Naive thymus-derived CD4-positive, alpha-beta T cell (primary cell): ENCODE measurements around the gene POLR2F. TPM values are rescaled to one million over a fixed set of nuclear protein-coding genes. Genes with fewer than 3 reads are reported as not detected.
"Not testable (repeated sequence)": the region's sequence is repeated elsewhere in the genome, so short reads cannot be mapped to it uniquely, and the experiment has no call there.

ENCODE experiments used
- ATAC-seq: fragments of 150-1000 bp; cut with Tn5 transposase; 2 replicates; pipeline ENCODE4 v1.10.0; 2021; ENCODE audit warnings: mild to moderate bottlenecking, moderate library complexity
- CTCF ChIA-PET: fragments of 350-600 bp; sonication (Branson Sonifier 250); formaldehyde crosslinking; loops from one replicate; lab custom pipeline; 2021; ENCODE audit warnings: antibody characterized with exemption; lab: Charles Lee
- POLR2A ChIA-PET: fragments of 350-600 bp; sonication (Branson Sonifier 250); formaldehyde crosslinking; loops from one replicate; lab custom pipeline; 2021; ENCODE audit warnings: antibody characterized with exemption, inconsistent platforms; lab: Charles Lee
- DNase-seq, 9 donors: peaks; one replicate each; pipeline versions ENCODE4 v3.0.0 to v3.0.0-alpha.2; 2020 to 2022; ENCODE audit warnings: mixed read lengths in 1 of 9
- H3K27ac ChIP-seq: one replicate; pipeline ENCODE4 v1.7.0; 2013; ENCODE audit warnings: mild to moderate bottlenecking, low read depth, low read length, moderate library complexity
- H3K27me3 ChIP-seq, 2 donors: one replicate each; pipeline ENCODE4 v1.7.0; 2013; ENCODE audit warnings: low read length in 2 of 2, mild to moderate bottlenecking in 2 of 2, moderate library complexity in 2 of 2; ENCODE audit not compliant: control insufficient read depth in 2 of 2, insufficient read depth in 2 of 2
- H3K36me3 ChIP-seq, 3 experiments: 1 replicate in 2 of 3; 2 replicates in 1 of 3; pipeline ENCODE4 v1.7.0; 2013; ENCODE audit warnings: low read length in 3 of 3, mild to moderate bottlenecking in 3 of 3, moderate library complexity in 1 of 3; ENCODE audit not compliant: insufficient read depth in 3 of 3, control insufficient read depth in 2 of 3
- H3K4me1 ChIP-seq, 2 donors: one replicate each; pipeline ENCODE4 v1.7.0; 2013; ENCODE audit warnings: low read length in 2 of 2, mild to moderate bottlenecking in 2 of 2, moderate library complexity in 1 of 2; ENCODE audit not compliant: control insufficient read depth in 2 of 2, insufficient read depth in 2 of 2
- H3K4me3 ChIP-seq: 2 replicates; pipeline ENCODE4 v1.7.0; 2013; ENCODE audit warnings: mild to moderate bottlenecking, low read length
- H3K9me3 ChIP-seq, 3 experiments: 1 replicate in 2 of 3; 2 replicates in 1 of 3; pipeline ENCODE4 v1.7.0; 2013; ENCODE audit warnings: low read length in 3 of 3; ENCODE audit not compliant: control insufficient read depth in 2 of 3
- H3K27ac Mint-ChIP-seq, 9 donors: one replicate each; pipeline ENCODE4 v1.8.0; 2020 to 2022; ENCODE audit warnings: mixed read lengths in 9 of 9, mild to moderate bottlenecking in 8 of 9, moderate library complexity in 5 of 9, inconsistent platforms in 2 of 9
- H3K27me3 Mint-ChIP-seq, 5 donors: one replicate each; pipeline ENCODE4 v1.8.0; 2021 to 2022; ENCODE audit warnings: mixed read lengths in 5 of 5, mild to moderate bottlenecking in 1 of 5
- H3K36me3 Mint-ChIP-seq, 5 donors: one replicate each; pipeline ENCODE4 v1.8.0; 2020 to 2022; ENCODE audit warnings: mixed read lengths in 5 of 5, mild to moderate bottlenecking in 3 of 5, inconsistent platforms in 1 of 5
- H3K4me1 Mint-ChIP-seq, 7 donors: one replicate each; pipeline ENCODE4 v1.8.0; 2020 to 2022; ENCODE audit warnings: mixed read lengths in 7 of 7, mild to moderate bottlenecking in 3 of 7, inconsistent platforms in 1 of 7
- H3K4me3 Mint-ChIP-seq, 10 donors: one replicate each; pipeline ENCODE4 v1.8.0; 2020 to 2022; ENCODE audit warnings: mild to moderate bottlenecking in 10 of 10, mixed read lengths in 10 of 10, moderate library complexity in 6 of 10, inconsistent platforms in 2 of 10
- H3K9me3 Mint-ChIP-seq, 11 donors: one replicate each; pipeline ENCODE4 v1.8.0; 2020 to 2022; ENCODE audit warnings: mixed read lengths in 11 of 11, mild to moderate bottlenecking in 4 of 11, inconsistent platforms in 1 of 11, moderate library complexity in 1 of 11
- intact Hi-C, 2 donors: fragments of 100-400 bp; cut with micrococcal nuclease; formaldehyde crosslinking; loops; one replicate each; pipeline ENCODE4 v1.15.1; 2023
- polyA plus RNA-seq, 2 donors: library from polyadenylated mRNA; unstranded; fragments of 300-500 nt; fragmentation: Illumina TruSeq; gene quantifications; one replicate each; pipeline ENCODE4 v1.2.3, GENCODE V29; 2021
- total RNA-seq, 6 experiments: library from RNA in 5 of 6; stranded (reverse) in 5 of 6; gene quantifications; 1 replicate in 5 of 6; 2 replicates in 1 of 6; pipeline ENCODE4 v1.2.3 and lab custom pipeline; 2021 to 2026

Gene POLR2F
- total and polyA plus RNA-seq, 7 experiments from 2014 or later = 25.9 to 137 (median 45.9) TPM

- Mint-ChIP-seq H3K4me1 (peaks cover 0 to 2% (median 0%) of the 10 kb centered on the region in 7 donors), H3K36me3 (peaks cover 0 to 20% (median 4%) of the 10 kb centered on the region in 5 donors), H3K27me3 (no peaks in the 10 kb centered on the region), H3K4me3 (no peak overlapping the region), H3K27ac (no peak overlapping the region), H3K9me3 (no peaks in the 10 kb centered on the region)
- no peaks in the 10 kb centered on the region for H3K27me3 ChIP-seq
- H3K4me1 ChIP-seq = no peaks in the 10 kb centered on the region
- peaks cover 0 to 26% (median 0%) of the 10 kb centered on the region in 3 experiments for H3K36me3 ChIP-seq
- H3K9me3 ChIP-seq = no peaks in the 10 kb centered on the region
- ChIA-PET CTCF (interaction anchor here (1.4 kb wide), 1 partner anchor 10 kb away, joined by 3 read pairs; no protein-coding TSS in a partner anchor), POLR2A (no interaction called here)
- H3K4me3 ChIP-seq = no peak overlapping the region
- no peak for ATAC-seq
- intact Hi-C loops = no loop called here
- DNase-seq = no peak
- H3K27ac ChIP-seq = no peak overlapping the region
These were observed 9.7 kb upstream of the POLR2F start for GRCh38 chr22:37943825-37944198.

- H3K4me3 ChIP-seq, H3K27me3 Mint-ChIP-seq, intact Hi-C loops, H3K27ac Mint-ChIP-seq, H3K4me1 Mint-ChIP-seq, ATAC-seq, POLR2A ChIA-PET, H3K4me3 Mint-ChIP-seq, H3K9me3 Mint-ChIP-seq, H3K27me3 ChIP-seq, DNase-seq, H3K27ac ChIP-seq, H3K4me1 ChIP-seq, H3K9me3 ChIP-seq: not testable (repeated sequence)
- CTCF ChIA-PET = interaction anchor here (1.4 kb wide), 1 partner anchor 10 kb away, joined by 3 read pairs; no protein-coding TSS in a partner anchor
- H3K36me3 Mint-ChIP-seq = peaks cover 0 to 20% (median 4%) of the 10 kb centered on the region in 5 donors
- peaks cover 0 to 26% (median 0%) of the 10 kb centered on the region in 3 experiments for H3K36me3 ChIP-seq
These were observed 9.1 kb upstream of the POLR2F start for GRCh38 chr22:37944423-37944822.

GRCh38 chr22:37947142-37947795 lies 6.2 kb upstream of the POLR2F start:
- CTCF ChIA-PET = interaction anchor here (0.6 kb wide), 1 partner anchor 67 kb away, joined by 4 read pairs; no protein-coding TSS in a partner anchor
- not testable (repeated sequence) for ATAC-seq, H3K36me3 Mint-ChIP-seq

GRCh38 chr22:37951305-37951704 lies 2.2 kb upstream of the POLR2F start:
- Mint-ChIP-seq H3K27me3 (peaks cover 4 to 20% (median 14%) of the 10 kb centered on the region in 5 donors), H3K4me3 (peak overlapping the region in 1 of 10 donors; percentile 25), H3K9me3 (peaks cover 0 to 2% (median 0%) of the 10 kb centered on the region in 11 donors), H3K27ac (no peak overlapping the region), H3K4me1 (peaks cover 16 to 35% (median 31%) of the 10 kb centered on the region in 7 donors), H3K36me3 (peaks cover 0 to 5% (median 4%) of the 10 kb centered on the region in 5 donors)
- ATAC-seq (no peak), DNase-seq (no peak)
- H3K4me3 ChIP-seq = no peak overlapping the region
- no peaks in the 10 kb centered on the region for H3K27me3 ChIP-seq
- peaks cover 13 to 18% of the 10 kb centered on the region in 2 donors for H3K4me1 ChIP-seq
- ChIA-PET CTCF (interaction anchor here (0.7 kb wide), 1 partner anchor 127 kb away, joined by 3 read pairs; no protein-coding TSS in a partner anchor), POLR2A (no interaction called here)
- H3K27ac ChIP-seq = no peak overlapping the region
- H3K9me3 ChIP-seq = no peaks in the 10 kb centered on the region
- H3K36me3 ChIP-seq = peaks cover 0 to 5% (median 0%) of the 10 kb centered on the region in 3 experiments
- intact Hi-C loops = loop anchor here in 1 of 2 donors (5.0 kb wide), 1 partner anchor 144 kb away; the partner anchor contains the start of gene GCAT

More at GRCh38 chr22:37947142-37947795, 6.2 kb upstream of the POLR2F start:
- H3K27ac Mint-ChIP-seq, H3K27me3 ChIP-seq, H3K4me1 Mint-ChIP-seq, H3K4me3 Mint-ChIP-seq, POLR2A ChIA-PET, DNase-seq, intact Hi-C loops, H3K36me3 ChIP-seq, H3K4me3 ChIP-seq, H3K9me3 ChIP-seq, H3K27ac ChIP-seq, H3K27me3 Mint-ChIP-seq, H3K9me3 Mint-ChIP-seq, H3K4me1 ChIP-seq: not testable (repeated sequence)

- CTCF ChIA-PET = interaction anchor here (0.7 kb wide), 1 partner anchor 125 kb away, joined by 4 read pairs; no protein-coding TSS in a partner anchor
- H3K27ac Mint-ChIP-seq = peak overlapping the region in 4 of 9 donors; percentile 80 to 98 (median 94)
- peak overlapping the region; percentile 96 for H3K4me3 ChIP-seq
These were observed 870 bp upstream of the POLR2F start for GRCh38 chr22:37952629-37953028.

GRCh38 chr22:37953062-37953436 lies 450 bp upstream of the POLR2F start:
- Mint-ChIP-seq H3K36me3 (peaks cover 9 to 18% (median 16%) of the 10 kb centered on the region in 5 donors), H3K27me3 (peaks cover 4 to 20% (median 14%) of the 10 kb centered on the region in 5 donors), H3K27ac (peak overlapping the region; percentile 93 to 99 (median 95)), H3K4me3 (peak overlapping the region; percentile 93 to 100 (median 99)), H3K4me1 (peaks cover 24 to 50% (median 47%) of the 10 kb centered on the region in 7 donors), H3K9me3 (peaks cover 0 to 2% (median 0%) of the 10 kb centered on the region in 11 donors)
- Histone ChIP-seq H3K4me1 (peaks cover 13 to 18% of the 10 kb centered on the region in 2 donors), H3K9me3 (no peaks in the 10 kb centered on the region), H3K36me3 (peaks cover 0 to 22% (median 9%) of the 10 kb centered on the region in 3 experiments), H3K27ac (peak overlapping the region; percentile 23), H3K4me3 (peak overlapping the region; percentile 96), H3K27me3 (no peaks in the 10 kb centered on the region)
- DNase-seq (no peak), ATAC-seq (peak; percentile 62)
- intact Hi-C loops = loop anchor here (1.0 to 5.0 kb wide), 7 partner anchors 19 to 617 kb away; partner anchors contain the start of genes GCAT (in 2 of the 2), MICALL1 (in 2 of the 2), ANKRD54 (in 1 of the 2) and DMC1 (in 1 of the 2)
- ChIA-PET CTCF (interaction anchor here (0.6 to 1.6 kb wide), 3 partner anchors 47 to 136 kb away, joined by 3 to 5 read pairs (median 3); partner anchors contain the start of gene MICALL1), POLR2A (interaction anchor here (1.5 to 1.9 kb wide), 2 partner anchors 13 to 136 kb away, joined by 3 to 6 read pairs; no protein-coding TSS in a partner anchor)

More at GRCh38 chr22:37952629-37953028, 870 bp upstream of the POLR2F start:
- H3K27me3 ChIP-seq, H3K27ac ChIP-seq, H3K9me3 Mint-ChIP-seq, DNase-seq, H3K9me3 ChIP-seq, ATAC-seq, POLR2A ChIA-PET: not testable (repeated sequence)
- intact Hi-C loops = loop anchor here (1.0 to 5.0 kb wide), 7 partner anchors 18 to 618 kb away; partner anchors contain the start of genes GCAT (in 2 of the 2), MICALL1 (in 2 of the 2), ANKRD54 (in 1 of the 2) and DMC1 (in 1 of the 2)
- Mint-ChIP-seq H3K4me3 (peak overlapping the region; percentile 93 to 100 (median 99)), H3K4me1 (peaks cover 22 to 47% (median 43%) of the 10 kb centered on the region in 7 donors), H3K36me3 (peaks cover 7 to 16% (median 12%) of the 10 kb centered on the region in 5 donors), H3K27me3 (peaks cover 4 to 20% (median 14%) of the 10 kb centered on the region in 5 donors)
- Histone ChIP-seq H3K36me3 (peaks cover 0 to 18% (median 9%) of the 10 kb centered on the region in 3 experiments), H3K4me1 (peaks cover 13 to 18% of the 10 kb centered on the region in 2 donors)
